Lung (tissue), 12 donors: ENCODE data around the gene TMEM131. TPM values are rescaled to one million over a fixed set of nuclear protein-coding genes. Genes with fewer than 3 reads are reported as not detected.

Experiments used
- ATAC-seq: fragments of 200-7000 bp; cut with Tn5 transposase; one replicate; pipeline ENCODE4 v1.9.1; 2020; ENCODE audit warnings: moderate number of reproducible peaks; ENCODE audit not compliant: insufficient read depth, low FRiP score
- DNase-seq, 3 donors: peaks; one replicate each; pipeline ENCODE4 v3.0.0-alpha.2; 2013 to 2017
- H3K27ac ChIP-seq, 2 donors: one replicate each; pipeline ENCODE4 v1.5.1; 2013; ENCODE audit warnings: mild to moderate bottlenecking in 2 of 2, moderate library complexity in 2 of 2, control low read depth in 1 of 2, inconsistent platforms in 1 of 2, low read depth in 1 of 2, low read length in 1 of 2
- H3K27me3 ChIP-seq, 3 donors: one replicate each; pipeline ENCODE4 v1.5.1; 2013; ENCODE audit warnings: low read length in 2 of 3; ENCODE audit not compliant: control insufficient read depth in 3 of 3, insufficient read depth in 3 of 3
- H3K36me3 ChIP-seq, 4 donors: one replicate each; pipeline ENCODE4 v1.5.1; 2013; ENCODE audit warnings: low read length in 4 of 4, mild to moderate bottlenecking in 1 of 4, moderate library complexity in 1 of 4; ENCODE audit not compliant: control insufficient read depth in 4 of 4, insufficient read depth in 4 of 4
- H3K4me1 ChIP-seq, 5 donors: one replicate each; pipeline ENCODE4 v1.5.1; 2013; ENCODE audit warnings: low read length in 5 of 5, mild to moderate bottlenecking in 2 of 5, moderate library complexity in 1 of 5; ENCODE audit not compliant: control insufficient read depth in 5 of 5, insufficient read depth in 5 of 5
- H3K4me3 ChIP-seq: one replicate; pipeline ENCODE4 v1.5.1; 2013; ENCODE audit warnings: mild to moderate bottlenecking, control low read depth, moderate library complexity
- H3K9ac ChIP-seq, 2 donors: one replicate each; pipeline ENCODE4 v1.5.1; 2013; ENCODE audit warnings: low read length in 2 of 2, control low read depth in 1 of 2; ENCODE audit not compliant: insufficient read depth in 1 of 2
- H3K9me3 ChIP-seq, 4 donors: one replicate each; pipeline ENCODE4 v1.5.1; 2013; ENCODE audit warnings: low read length in 3 of 4, mild to moderate bottlenecking in 1 of 4, moderate library complexity in 1 of 4; ENCODE audit not compliant: control insufficient read depth in 4 of 4, insufficient read depth in 3 of 4
- WGBS, 2 donors: extraction: QIAGEN DNeasy Blood & Tissue Kit; methylation state at CpG; one replicate each; pipeline ENCODE4 v1.1.7; 2013; 5-methylcytosine and 5-hydroxymethylcytosine counted together
- polyA plus RNA-seq, 2 donors: library from polyadenylated mRNA; stranded (reverse); fragments of 200-250 nt; gene quantifications; one replicate each; pipeline ENCODE4 v1.2.1, GENCODE V29; 2013
- total RNA-seq, 2 donors: library from RNA; depleted of rRNA in 1 of 2; stranded (reverse); fragments of >200 nt in 1 of 2; gene quantifications; one replicate each; pipeline ENCODE4 v1.2.1, GENCODE V29; 2014 to 2021
- TF ChIP-seq, protein P1 (sequence below): IDR thresholded peaks from 2 replicates; pipeline ENCODE4 v1.5.1; 2012; ENCODE audit warnings: mild to moderate bottlenecking; ENCODE audit errors: control extremely low read depth, extremely low read depth
- donor health status: control.
- donor health status: control.
- donor health status: Bipolar disorder and iron deficiency.
- donor health status: healthy.
- donor health status: DM: yes; HTN: yes; CAD: no.

TMEM131 gene
- total and polyA plus RNA-seq, 4 donors: 9.3 to 54.0 (median 23.7) TPM

DNA sequence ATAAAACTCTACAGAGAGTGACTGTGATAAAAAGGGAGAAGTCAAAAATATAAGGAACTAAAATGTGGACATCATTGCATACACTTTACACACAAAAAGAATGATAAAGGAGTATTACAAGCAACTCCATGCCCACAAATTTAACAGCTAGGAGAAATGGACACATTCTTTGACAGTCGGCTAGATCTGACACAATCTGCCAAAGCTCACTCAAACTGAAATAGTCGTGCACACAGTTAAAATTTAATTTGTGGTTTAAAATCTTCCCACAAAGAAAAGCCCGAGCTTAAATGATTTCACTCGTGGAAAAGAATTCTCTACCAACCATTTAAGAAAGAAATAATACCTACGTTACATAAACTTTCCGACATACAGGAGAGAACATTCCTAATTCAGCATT, 149.9 kb downstream of the TMEM131 start:
- TF ChIP-seq, protein P1, sequence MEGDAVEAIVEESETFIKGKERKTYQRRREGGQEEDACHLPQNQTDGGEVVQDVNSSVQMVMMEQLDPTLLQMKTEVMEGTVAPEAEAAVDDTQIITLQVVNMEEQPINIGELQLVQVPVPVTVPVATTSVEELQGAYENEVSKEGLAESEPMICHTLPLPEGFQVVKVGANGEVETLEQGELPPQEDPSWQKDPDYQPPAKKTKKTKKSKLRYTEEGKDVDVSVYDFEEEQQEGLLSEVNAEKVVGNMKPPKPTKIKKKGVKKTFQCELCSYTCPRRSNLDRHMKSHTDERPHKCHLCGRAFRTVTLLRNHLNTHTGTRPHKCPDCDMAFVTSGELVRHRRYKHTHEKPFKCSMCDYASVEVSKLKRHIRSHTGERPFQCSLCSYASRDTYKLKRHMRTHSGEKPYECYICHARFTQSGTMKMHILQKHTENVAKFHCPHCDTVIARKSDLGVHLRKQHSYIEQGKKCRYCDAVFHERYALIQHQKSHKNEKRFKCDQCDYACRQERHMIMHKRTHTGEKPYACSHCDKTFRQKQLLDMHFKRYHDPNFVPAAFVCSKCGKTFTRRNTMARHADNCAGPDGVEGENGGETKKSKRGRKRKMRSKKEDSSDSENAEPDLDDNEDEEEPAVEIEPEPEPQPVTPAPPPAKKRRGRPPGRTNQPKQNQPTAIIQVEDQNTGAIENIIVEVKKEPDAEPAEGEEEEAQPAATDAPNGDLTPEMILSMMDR: no peak
- Histone ChIP-seq H3K9ac (no peak overlapping the region), H3K4me1 (peaks cover 0 to 6% (median 0%) of the 10 kb centered on the region in 5 donors), H3K4me3 (no peak overlapping the region), H3K27me3 (no peaks in the 10 kb centered on the region), H3K27ac (no peak overlapping the region), H3K36me3 (peaks cover under 1 to 6% (median 3%) of the 10 kb centered on the region in 4 donors), H3K9me3 (no peaks in the 10 kb centered on the region)
- no peak for ATAC-seq
- 67 to 86% methylated on average over 6 of the region's 6 CpGs for WGBS, 2 donors
- DNase-seq: no peak

DNA sequence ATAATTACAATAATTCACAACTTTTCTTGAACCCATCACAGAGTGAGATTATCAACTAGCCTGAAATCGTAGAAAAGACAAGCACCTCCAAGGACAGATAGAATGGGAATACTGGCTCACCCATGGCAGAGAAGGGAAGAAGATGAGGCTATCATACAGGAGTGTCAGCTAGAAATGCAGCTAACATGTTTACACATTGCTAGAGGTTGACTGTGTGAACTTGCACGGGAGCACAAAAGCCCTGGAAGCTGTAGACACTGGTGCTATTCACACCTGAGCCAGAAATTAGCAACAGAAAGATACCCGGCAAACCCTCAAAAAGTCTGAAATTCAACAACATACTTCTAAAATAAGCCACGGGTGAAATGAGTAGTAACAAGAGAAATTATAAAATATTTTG, 150.6 kb downstream of the TMEM131 start:
- no peaks in the 10 kb centered on the region for H3K9me3 ChIP-seq
- H3K4me3 ChIP-seq: no peak overlapping the region
- ATAC-seq (no peak), DNase-seq (no peak)
- WGBS, 2 donors: 67 to 80% methylated on average over 4 of the region's 4 CpGs
- no peak overlapping the region for H3K27ac ChIP-seq
- H3K36me3 ChIP-seq: peaks cover 5 to 12% (median 7%) of the 10 kb centered on the region in 4 donors
- peaks cover 0 to 5% (median 0%) of the 10 kb centered on the region in 5 donors for H3K4me1 ChIP-seq
- H3K27me3 ChIP-seq: no peaks in the 10 kb centered on the region
- no peak overlapping the region for H3K9ac ChIP-seq
- TF ChIP-seq, protein P1: no peak

DNA sequence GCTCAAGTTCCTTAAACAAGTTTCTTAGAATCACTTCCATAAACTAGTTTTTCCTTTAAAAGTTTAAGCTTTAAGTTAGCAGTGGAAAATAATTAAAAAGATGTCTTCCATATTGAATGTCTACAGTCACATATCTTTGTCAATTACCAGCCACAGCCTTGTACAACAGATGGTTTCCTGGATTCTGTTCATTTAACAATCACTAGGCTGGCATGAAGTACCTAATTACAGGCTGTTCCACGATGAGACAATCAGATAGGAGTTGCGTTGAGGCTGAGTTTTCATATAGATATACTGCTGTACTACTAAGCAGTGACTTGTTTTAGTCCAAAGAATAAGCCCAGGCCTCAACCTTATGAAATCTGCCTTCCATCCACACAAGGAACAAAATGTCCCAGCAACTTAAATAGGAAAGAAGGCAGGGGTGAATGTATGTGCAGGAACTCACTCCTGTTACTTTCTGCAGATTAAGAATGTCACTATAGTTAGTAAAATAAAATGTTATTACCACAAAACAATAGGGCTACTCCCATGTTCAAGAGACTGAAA, 151.4 kb downstream of the TMEM131 start:
- Histone ChIP-seq H3K9ac (no peak overlapping the region), H3K9me3 (no peaks in the 10 kb centered on the region), H3K36me3 (peaks cover 5 to 18% (median 11%) of the 10 kb centered on the region in 4 donors), H3K27ac (no peak overlapping the region), H3K4me3 (no peak overlapping the region), H3K4me1 (peaks cover 0 to 3% (median 0%) of the 10 kb centered on the region in 5 donors), H3K27me3 (no peaks in the 10 kb centered on the region)
- WGBS, 2 donors: 46 to 57% methylated on average over 2 of the region's 2 CpGs
- TF ChIP-seq, protein P1: no peak
- DNase-seq: no peak
- no peak for ATAC-seq

DNA sequence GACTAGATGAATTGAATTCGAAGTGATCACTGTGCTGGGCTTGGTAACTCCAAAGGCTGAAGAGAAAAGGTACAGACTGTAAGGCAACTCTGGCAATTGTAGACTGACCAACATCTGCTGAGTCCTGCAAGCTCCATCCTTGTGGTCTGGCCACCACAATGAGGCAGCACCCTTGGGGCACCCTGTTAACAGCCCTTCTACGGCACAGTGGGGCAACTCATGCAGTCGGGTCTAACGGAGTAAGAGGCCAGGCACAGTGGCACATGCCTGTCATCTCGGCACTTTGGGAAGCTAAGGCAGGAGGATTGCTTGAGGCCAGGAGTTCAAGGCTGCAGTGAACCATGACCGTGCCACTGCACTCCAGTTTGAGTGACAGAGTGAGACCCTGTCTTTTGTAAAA, 155.6 kb downstream of the TMEM131 start:
- 62 to 88% methylated on average over 6 of the region's 6 CpGs for WGBS, 2 donors
- H3K4me3 ChIP-seq: no peak overlapping the region
- no peak overlapping the region for H3K9ac ChIP-seq
- ATAC-seq (no peak), DNase-seq (no peak)
- no peaks in the 10 kb centered on the region for H3K4me1 ChIP-seq
- TF ChIP-seq, protein P1: no peak
- H3K36me3 ChIP-seq: peaks cover 5 to 22% (median 12%) of the 10 kb centered on the region in 4 donors
- no peaks in the 10 kb centered on the region for H3K9me3 ChIP-seq
- H3K27me3 ChIP-seq: no peaks in the 10 kb centered on the region
- H3K27ac ChIP-seq: no peak overlapping the region
